Upper lobe of left lung (tissue), 4 donors: ENCODE results near the gene AKR1C1.
"Not testable (repeated sequence)": the region's sequence is repeated elsewhere in the genome, so short reads cannot be mapped to it uniquely, and the experiment has no call there.

Experiments used
- POLR2AphosphoS5 ChIP-seq, 2 donors: sonication (generic); formaldehyde crosslinking; IDR thresholded peaks; one replicate each; pipeline ENCODE4 v1.5.1; 2017; ENCODE audit warnings: antibody characterized with exemption in 2 of 2
- TF ChIP-seq, protein P1 (sequence below), 6 experiments: fragments of 450-650 bp in 4 of 6; fragments of 200-600 bp in 2 of 6; sonication (generic) in 2 of 6; IDR thresholded peaks; one replicate each; pipeline ENCODE4 v1.5.1; 2016 to 2019; ENCODE audit warnings: antibody characterized with exemption in 6 of 6

- TF ChIP-seq, protein P1, sequence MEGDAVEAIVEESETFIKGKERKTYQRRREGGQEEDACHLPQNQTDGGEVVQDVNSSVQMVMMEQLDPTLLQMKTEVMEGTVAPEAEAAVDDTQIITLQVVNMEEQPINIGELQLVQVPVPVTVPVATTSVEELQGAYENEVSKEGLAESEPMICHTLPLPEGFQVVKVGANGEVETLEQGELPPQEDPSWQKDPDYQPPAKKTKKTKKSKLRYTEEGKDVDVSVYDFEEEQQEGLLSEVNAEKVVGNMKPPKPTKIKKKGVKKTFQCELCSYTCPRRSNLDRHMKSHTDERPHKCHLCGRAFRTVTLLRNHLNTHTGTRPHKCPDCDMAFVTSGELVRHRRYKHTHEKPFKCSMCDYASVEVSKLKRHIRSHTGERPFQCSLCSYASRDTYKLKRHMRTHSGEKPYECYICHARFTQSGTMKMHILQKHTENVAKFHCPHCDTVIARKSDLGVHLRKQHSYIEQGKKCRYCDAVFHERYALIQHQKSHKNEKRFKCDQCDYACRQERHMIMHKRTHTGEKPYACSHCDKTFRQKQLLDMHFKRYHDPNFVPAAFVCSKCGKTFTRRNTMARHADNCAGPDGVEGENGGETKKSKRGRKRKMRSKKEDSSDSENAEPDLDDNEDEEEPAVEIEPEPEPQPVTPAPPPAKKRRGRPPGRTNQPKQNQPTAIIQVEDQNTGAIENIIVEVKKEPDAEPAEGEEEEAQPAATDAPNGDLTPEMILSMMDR (IDR thresholded peaks at IDR 0.05): not testable (repeated sequence)
- not testable (repeated sequence) for TF ChIP-seq POLR2AphosphoS5 (IDR thresholded peaks at IDR 0.05)
Measured at GRCh38 chr10:4956088-4956487, 7.1 kb upstream of the AKR1C1 start.
